HG02870 (cell line): ENCODE results near the gene SCUBE1.

Experiments used
- ATAC-seq: cut with Tn5 transposase; IDR thresholded peaks from one replicate; pipeline ENCODE4 v1.9.1; 2021; ENCODE audit warnings: mild to moderate bottlenecking, moderate library complexity; ENCODE audit not compliant: unreplicated experiment

Gene SCUBE1

GRCh38 chr22:43330178-43331068, 12.7 kb downstream of the SCUBE1 start:
- no peak for ATAC-seq

GRCh38 chr22:43329061-43329460, 14.1 kb downstream of the SCUBE1 start:
- no peak for ATAC-seq

GRCh38 chr22:43327157-43327438, 16.1 kb downstream of the SCUBE1 start:
- ATAC-seq, result no peak

- ATAC-seq, result no peak
Measured at GRCh38 chr22:43326331-43327156, 16.6 kb downstream of the SCUBE1 start.

GRCh38 chr22:43325176-43325575, 18.0 kb downstream of the SCUBE1 start:
- no peak for ATAC-seq

- no peak for ATAC-seq
Measured at GRCh38 chr22:43320943-43321900, 21.9 kb downstream of the SCUBE1 start.

GRCh38 chr22:43319661-43320486, 23.3 kb downstream of the SCUBE1 start:
- no peak for ATAC-seq

- ATAC-seq, result no peak
Measured at GRCh38 chr22:43317239-43317638, 25.9 kb downstream of the SCUBE1 start.

- ATAC-seq, result no peak
Measured at GRCh38 chr22:43315687-43316217, 27.4 kb downstream of the SCUBE1 start.

- ATAC-seq, result no peak
Measured at GRCh38 chr22:43314611-43315010, 28.6 kb downstream of the SCUBE1 start.

- no peak for ATAC-seq
Measured at GRCh38 chr22:43313890-43314474, 29.2 kb downstream of the SCUBE1 start.

GRCh38 chr22:43313244-43313889, 29.8 kb downstream of the SCUBE1 start:
- ATAC-seq, result no peak

- no peak for ATAC-seq
Measured at GRCh38 chr22:43312608-43313007, 30.6 kb downstream of the SCUBE1 start.

GRCh38 chr22:43310798-43311197, 32.4 kb downstream of the SCUBE1 start:
- no peak for ATAC-seq

GRCh38 chr22:43310311-43310710, 32.9 kb downstream of the SCUBE1 start:
- ATAC-seq, result no peak

GRCh38 chr22:43308836-43309235, 34.3 kb downstream of the SCUBE1 start:
- no peak for ATAC-seq

- no peak for ATAC-seq
Measured at GRCh38 chr22:43308060-43308830, 34.9 kb downstream of the SCUBE1 start.

- no peak for ATAC-seq
Measured at GRCh38 chr22:43305806-43306205, 37.4 kb downstream of the SCUBE1 start.
